Femur (tissue), 1 donor: ENCODE data around the gene MCTS1.
A peak's percentile ranks its signal among the peaks of the same experiment; 100 is the strongest.
"Not testable (repeated sequence)": the region's sequence is repeated elsewhere in the genome, so short reads cannot be mapped to it uniquely, and the experiment has no call there.

Experiments used
- DNase-seq: peaks from one replicate; pipeline ENCODE4 v3.0.0-alpha.2; 2017

Gene MCTS1

GRCh38 chrX:120603707-120604360 lies at the start of gene MCTS1:
Gene MCTS1 (plus strand): TSS chrX:120604101. CDS start chrX:120604237, 136 bp downstream.
- DNase-seq = peak; percentile 93

DNA sequence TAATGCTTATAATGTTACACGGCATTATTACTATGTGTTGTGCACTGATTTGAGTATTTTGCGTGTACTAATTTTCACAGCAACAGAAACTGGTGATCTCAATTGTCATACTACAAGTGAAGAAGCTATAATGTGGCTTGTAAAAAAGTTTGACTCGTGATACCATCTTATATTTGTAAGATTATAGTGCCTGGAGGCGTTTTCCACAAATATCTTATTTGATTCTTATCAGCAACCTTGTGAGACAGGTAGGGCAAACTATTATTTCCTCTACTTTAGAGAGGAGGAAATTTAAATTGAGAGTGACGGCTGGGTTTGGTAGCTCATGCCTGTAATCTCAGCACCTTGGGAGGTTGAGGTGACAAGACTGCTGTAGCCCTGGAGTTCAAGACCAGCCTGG lies 47.6 kb upstream of the MCTS1 start:
- DNase-seq = no peak

DNA sequence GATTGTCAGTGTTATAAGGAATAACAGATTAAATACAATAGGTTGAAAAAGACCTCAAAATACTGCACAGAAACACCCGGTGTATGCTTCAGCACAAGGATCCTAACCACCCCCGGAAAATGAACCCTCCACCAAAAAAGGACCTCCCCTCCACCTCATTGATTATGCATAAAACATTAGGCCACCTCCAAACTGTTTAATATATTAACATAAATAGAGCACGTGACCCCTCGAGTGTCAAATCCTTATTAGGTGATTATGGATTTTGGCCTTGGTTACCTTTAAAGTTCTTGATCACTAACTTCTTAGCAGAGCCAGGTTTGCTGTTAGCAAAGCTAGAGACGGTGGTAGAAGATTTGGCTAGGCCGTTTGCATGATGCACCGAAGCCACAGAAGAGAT lies 44.1 kb upstream of the MCTS1 start:
- DNase-seq = no peak

DNA sequence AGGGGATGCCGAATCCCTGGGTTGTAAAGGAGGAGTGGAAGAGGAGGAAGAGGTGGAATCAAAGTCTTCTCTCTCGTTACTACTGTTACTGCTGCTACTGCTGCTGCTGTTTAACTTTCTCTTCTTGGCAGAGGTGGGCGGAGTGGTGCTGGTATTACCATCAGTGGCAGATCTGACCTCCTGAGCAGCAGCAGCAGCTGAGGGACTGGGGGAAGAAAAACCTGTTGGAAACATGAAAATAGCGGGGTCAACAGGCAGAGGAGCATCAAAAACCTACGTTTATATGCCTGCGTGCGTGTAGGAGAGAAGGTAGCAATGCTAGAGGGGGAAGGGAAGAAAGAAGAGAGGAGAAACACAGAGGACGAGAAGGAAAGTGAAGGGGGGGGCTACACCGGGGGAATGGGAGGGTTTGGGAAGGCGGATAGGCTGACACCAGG lies 43.5 kb upstream of the MCTS1 start:
- DNase-seq = peak; percentile 60

- DNase-seq = peak; percentile 97
These were observed 42.9 kb upstream of the MCTS1 start, which contains the start of gene CUL4B for GRCh38 chrX:120560842-120561633. Gene CUL4B (minus strand): TSS chrX:120560962. CDS start chrX:120560638, 324 bp downstream.

DNA sequence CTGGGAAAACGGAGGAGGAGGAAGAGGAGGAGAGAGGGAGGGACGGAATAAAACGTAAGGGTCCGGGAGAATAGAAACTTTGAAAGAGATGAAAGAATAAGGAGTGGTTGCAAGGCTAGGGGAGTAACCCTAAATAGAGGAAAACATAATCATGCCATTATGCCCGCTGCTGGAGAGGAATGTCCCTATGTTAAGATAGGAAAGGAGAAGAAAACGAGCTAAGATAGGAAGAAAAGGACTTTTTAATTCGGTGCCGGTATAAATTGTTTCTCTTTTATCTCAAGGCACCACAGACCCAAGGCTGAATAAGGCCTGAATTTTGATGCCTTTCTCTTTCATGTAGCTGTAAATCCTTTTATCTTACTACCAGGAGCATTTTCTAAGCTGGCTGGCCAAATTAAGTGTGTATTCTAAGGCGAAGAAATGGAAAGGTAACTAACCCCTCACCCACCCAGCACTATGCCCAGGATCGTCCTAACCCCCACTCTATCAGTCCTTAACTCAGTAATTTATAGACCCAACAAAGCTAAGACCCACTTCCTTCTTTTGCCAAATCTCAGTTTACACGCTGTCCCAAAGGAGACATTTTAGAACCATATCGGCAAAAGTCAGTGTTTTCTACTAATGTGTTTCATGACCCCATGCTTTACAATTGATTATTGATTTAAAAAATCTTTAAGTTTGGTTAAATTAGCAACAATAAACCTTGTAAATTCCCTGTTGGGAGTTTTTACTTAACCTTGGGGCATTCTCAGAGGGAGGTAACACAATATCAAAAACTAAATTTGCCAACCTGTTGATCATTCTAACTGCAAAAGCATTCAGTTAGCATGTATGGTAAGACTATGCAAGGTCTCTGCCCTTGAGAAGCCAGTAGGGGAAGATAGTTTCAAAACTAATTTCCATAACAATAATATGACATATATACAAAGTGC lies 42.0 kb upstream of the MCTS1 start:
- no peak for DNase-seq

- DNase-seq = no peak
These were observed 41.4 kb upstream of the MCTS1 start for GRCh38 chrX:120562569-120562926.

GRCh38 chrX:120564925-120565324 lies 39.0 kb upstream of the MCTS1 start:
- no peak for DNase-seq

DNA sequence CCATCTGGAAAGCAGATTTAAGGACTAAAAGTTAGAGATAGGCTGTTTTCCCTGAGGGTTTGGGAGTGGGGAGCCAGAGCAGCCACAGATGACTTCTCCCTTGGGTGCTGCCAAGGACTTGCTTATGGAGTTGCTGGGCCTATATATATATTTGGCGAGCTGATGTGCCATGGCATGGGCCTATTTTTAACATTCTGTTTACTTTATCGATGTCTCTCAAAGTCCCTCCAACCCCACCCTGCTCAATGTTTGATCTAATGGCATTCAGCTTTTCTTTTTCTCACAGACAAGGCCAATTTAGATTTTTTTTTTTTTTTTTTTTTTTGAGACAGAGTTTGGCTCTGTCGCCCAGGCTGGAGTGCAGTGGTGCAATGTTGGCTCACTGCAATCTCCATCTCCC lies 37.1 kb upstream of the MCTS1 start:
- DNase-seq = no peak

DNA sequence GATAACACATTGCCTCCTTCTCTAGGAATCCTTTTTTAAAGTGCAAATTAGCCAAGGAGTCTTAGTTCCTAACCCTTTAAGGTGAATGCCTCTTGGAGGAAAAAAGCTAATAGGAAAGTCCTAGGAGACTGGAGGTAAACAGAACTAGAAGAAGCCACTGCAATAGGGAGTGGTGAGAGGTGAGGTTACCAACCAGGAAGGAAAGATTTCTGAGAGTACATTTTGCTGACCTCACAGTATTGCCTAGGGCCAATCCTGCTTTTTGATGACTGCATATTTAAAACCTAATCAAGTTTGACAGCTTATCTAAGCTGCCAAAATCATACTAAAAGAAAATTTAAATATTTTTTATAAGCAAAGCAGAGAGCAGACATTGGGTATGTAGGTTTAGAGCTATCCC lies 35.9 kb upstream of the MCTS1 start:
- no peak for DNase-seq

- no peak for DNase-seq
These were observed 35.3 kb upstream of the MCTS1 start for GRCh38 chrX:120568609-120569008.

DNA sequence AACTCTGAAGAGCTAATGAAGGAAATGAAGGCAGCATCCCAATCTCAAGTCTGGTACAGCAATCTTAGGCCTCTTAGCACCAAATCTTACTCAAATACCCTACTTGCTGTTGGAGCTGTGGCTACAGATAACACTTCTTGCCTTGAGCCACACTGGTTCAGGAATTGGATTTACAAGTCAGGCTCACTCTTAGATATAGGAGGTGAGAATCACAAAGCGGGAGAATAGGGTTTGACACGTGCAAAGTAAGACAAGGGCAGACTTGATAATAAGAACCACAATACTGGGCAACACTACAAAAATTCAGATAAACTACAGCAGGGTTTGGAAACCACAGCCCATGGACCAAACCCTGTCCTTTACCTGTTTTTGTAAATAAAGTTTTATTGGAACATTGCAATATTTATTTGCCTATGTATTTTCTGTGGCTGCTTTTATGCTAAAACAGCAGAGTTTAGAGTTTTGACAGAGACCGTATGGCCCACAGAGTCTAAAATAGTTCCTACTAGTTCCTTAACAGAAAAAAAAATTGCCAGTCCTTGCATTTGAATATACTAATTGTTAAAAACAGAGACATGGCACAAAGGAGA lies 33.8 kb upstream of the MCTS1 start:
- DNase-seq = no peak

GRCh38 chrX:120573806-120574205 lies 30.1 kb upstream of the MCTS1 start:
- DNase-seq = not testable (repeated sequence)

DNA sequence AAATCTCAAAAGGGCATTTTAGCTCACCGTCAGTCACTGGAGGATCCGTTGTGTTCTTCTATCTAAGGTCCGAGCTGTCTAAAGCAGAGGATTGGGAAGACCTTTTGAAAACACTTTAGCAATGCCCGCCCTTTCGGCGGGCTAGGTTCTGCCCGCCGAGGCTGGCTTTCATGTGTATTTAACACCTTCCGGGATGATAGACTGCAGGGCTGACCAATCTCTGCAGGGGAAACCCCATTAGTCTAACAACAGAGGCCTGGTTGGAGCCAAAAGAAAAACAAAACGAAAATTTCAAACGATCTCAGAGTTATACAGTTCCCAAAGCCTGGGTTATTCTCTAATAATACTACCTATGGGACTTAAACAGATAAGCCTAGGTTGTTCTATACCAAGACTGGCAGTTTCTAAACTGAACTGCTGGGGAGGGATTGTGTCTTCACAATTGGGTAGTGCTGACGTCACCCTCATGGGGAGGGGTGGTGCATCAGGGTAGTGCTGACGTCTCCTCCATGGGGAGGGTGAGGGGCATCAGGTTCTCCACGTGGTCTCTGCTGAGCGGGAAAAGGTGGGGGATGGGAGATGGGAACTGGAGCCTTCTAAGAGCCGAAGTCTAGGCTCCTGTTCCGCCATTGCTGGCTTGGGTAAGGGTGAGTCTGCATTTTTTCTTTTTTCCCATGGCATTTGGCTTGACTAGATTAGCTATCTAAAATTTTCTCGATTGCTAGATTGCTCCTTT lies 28.4 kb upstream of the MCTS1 start:
- DNase-seq = no peak

DNA sequence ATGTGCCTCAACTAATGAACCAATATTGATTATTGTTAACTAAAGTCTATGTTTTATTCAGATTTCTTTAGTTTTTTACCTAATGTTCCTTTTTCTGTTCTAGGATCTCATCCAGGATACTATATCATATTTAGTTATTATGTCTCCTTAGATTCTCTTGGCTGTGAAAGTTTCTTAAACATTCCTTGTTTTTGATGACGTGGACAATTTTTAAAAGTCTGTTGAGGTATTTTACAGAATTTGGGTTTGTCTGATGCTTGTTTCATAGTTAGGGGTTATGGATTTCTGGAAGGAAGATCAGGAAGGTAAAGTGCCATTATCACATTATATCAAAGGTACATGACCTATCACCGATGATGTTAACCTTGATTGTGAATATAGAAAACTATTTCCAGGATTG lies 18.2 kb upstream of the MCTS1 start:
- no peak for DNase-seq

DNA sequence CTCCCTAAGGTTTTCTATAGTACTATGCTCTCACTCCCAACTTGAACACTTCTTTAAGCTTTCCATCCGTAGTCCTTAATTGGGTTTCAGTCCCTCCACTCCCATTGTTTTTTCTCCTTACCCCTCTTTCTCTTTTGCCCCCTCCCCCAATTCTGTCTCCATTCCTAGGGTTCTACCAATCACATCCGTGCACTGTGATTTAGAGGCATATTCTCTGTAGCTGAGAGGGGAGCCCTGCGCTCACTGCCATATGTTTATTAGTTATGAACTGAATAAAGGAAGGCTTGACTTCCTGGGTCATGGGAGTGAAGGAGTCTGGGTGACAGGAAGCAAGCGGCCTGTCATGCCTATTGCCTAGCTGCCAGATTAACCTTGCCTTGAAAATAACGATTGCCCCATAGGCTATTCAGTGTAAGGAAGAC lies 471 bp downstream of the MCTS1 start:
- peak; percentile 29 for DNase-seq

- no peak for DNase-seq
These were observed 8.2 kb downstream of the MCTS1 start for GRCh38 chrX:120612086-120612485.

- DNase-seq = no peak
These were observed 10.9 kb downstream of the MCTS1 start for GRCh38 chrX:120614816-120615215.

- DNase-seq = no peak
These were observed 14.2 kb downstream of the MCTS1 start for GRCh38 chrX:120617996-120618630.

DNA sequence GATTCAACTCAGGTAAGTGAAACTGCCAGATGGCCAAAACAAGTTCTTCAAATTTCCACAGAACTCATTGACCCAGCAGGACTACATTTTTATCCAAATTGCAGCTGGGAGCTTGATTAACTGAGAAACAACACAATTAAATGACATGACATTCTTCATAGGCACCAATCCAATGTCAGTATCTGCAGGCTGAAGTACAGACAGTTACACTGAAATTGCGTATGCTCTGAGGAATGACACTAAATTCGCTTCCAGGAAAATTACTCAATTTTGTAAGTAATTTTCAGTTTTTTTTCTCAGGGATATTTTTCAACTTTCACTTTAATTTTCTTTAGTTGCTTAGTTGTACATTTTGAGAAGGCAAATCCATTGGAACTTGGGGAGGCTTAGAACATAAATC lies 21.5 kb downstream of the MCTS1 start:
- no peak for DNase-seq
